ENCODE results near the gene TSPEAR. TPM values are rescaled to one million over a fixed set of nuclear protein-coding genes. Genes with fewer than 3 reads are reported as not detected.

The TSPEAR gene
- total and polyA plus RNA-seq, 2 of the 13 experiments (the other 11 are each of a cell fraction or from before 2014, with no cell fraction given): 0.07 to 0.32 TPM

- no peak overlapping the region for H3K4me3 ChIP-seq (replicated peaks in 1 of 3; ENCODE audit: insufficient read depth in 1 of 3, low read depth in 2 of 3, low read length in 3 of 3)
- DNase-seq (ENCODE audit: low spot score): no peak
- no peaks in the 10 kb centered on the region for H4K20me1 ChIP-seq (ENCODE audit: insufficient read depth, low read length)
- H3K79me2 ChIP-seq (ENCODE audit: insufficient read depth, low read length): peaks cover 18% of the 10 kb centered on the region
- no peak overlapping the region for H3K27ac ChIP-seq (ENCODE audit: extremely low read length, insufficient read depth, low read length)
- intact Hi-C loops (cut with micrococcal nuclease; ENCODE audit: unreplicated experiment) (no loop called here), in situ Hi-C loops (cut with HindIII; ENCODE audit: extremely low pct_ligation_motif_present, low pct_unique_long_range_greater_than_20kb) (no loop called here)
- no TSS peak for BruUV-seq (replicated peaks)
- H3K27me3 ChIP-seq (ENCODE audit: control insufficient read depth in 1 of 2, insufficient read depth in 2 of 2, low read length in 2 of 2): no peaks in the 10 kb centered on the region
- H3K36me3 ChIP-seq (replicated peaks in 1 of 2; ENCODE audit: control insufficient read depth in 1 of 2, insufficient read depth in 2 of 2, low read length in 2 of 2): no peaks in the 10 kb centered on the region; a peak in 2 of 5 replicates
- no peak overlapping the region for H2AFZ ChIP-seq (ENCODE audit: low read length)
- H3K9me3 ChIP-seq (ENCODE audit: low read length): no peaks in the 10 kb centered on the region
- ChIA-PET CTCF (ENCODE audit: low intra/inter-chr PET ratio, low total read pairs) (no interaction called here), POLR2A (interaction anchor here (2.0 kb wide), 1 partner anchor 21 kb away, joined by 13 read pairs; no protein-coding TSS in a partner anchor)
- WGBS (ENCODE audit: low lambda C conversion rate): 100% methylated on average over 1 of the region's 8 CpGs
- 0 out of 2 replicates have a peak overlapping the region, but pooled peaks have one; percentile 4 for H3K4me2 ChIP-seq (ENCODE audit: low read depth, low read length)
- FAIRE-seq: no peak
- peaks cover 65% of the 10 kb centered on the region for H3K4me1 ChIP-seq (ENCODE audit: insufficient read depth, low read length)
- no peak overlapping the region for H3K9ac ChIP-seq (ENCODE audit: insufficient read depth, low read depth, low read length)
- no peak for ATAC-seq
- TF ChIP-seq BCLAF1 (IDR thresholded peaks at IDR 0.05): no peak
- no peak for TF ChIP-seq MAX (IDR thresholded peaks at IDR 0.05)
- peak; percentile 47 for TF ChIP-seq AGO2 (optimal IDR thresholded peaks at IDR 0.05; ENCODE audit: low read depth, low read length)
- no peak for TF ChIP-seq SOX13 (IDR thresholded peaks at IDR 0.05)
- no peak for TF ChIP-seq SOX13 (CRISPR knock-in tag; conservative IDR thresholded peaks at IDR 0.05 in 1 of 2, IDR thresholded peaks at IDR 0.05 in 1 of 2)
- no peak for TF ChIP-seq MED13 (CRISPR knock-in tag; IDR thresholded peaks at IDR 0.05)
- TF ChIP-seq ZNF451 (CRISPR knock-in tag; IDR thresholded peaks at IDR 0.05): 0 out of 2 replicates have a peak, but pooled peaks have one; percentile 25
- TF ChIP-seq ZNF704 (CRISPR knock-in tag; IDR thresholded peaks at IDR 0.05; ENCODE audit: borderline replicate concordance): no peak
- no peak for TF ChIP-seq ZNF737 (CRISPR knock-in tag; IDR thresholded peaks at IDR 0.05; ENCODE audit: borderline replicate concordance)
- no peak for TF ChIP-seq RNF219 (CRISPR knock-in tag; IDR thresholded peaks at IDR 0.05)
- TF ChIP-seq ZBTB7A (CRISPR knock-in tag; IDR thresholded peaks at IDR 0.05): no peak
- TF ChIP-seq HMGA1 (CRISPR knock-in tag; conservative IDR thresholded peaks at IDR 0.05): no peak
- TF ChIP-seq ZKSCAN8 (CRISPR knock-in tag; IDR thresholded peaks at IDR 0.05; ENCODE audit: borderline replicate concordance): no peak
- TF ChIP-seq ARNTL (CRISPR knock-in tag; IDR thresholded peaks at IDR 0.05): no peak
- TF ChIP-seq SKI (IDR thresholded peaks at IDR 0.05; ENCODE audit: partially characterized antibody): no peak
- no peak for TF ChIP-seq SP1 (IDR thresholded peaks at IDR 0.05)
- TF ChIP-seq SP1 (CRISPR knock-in tag; IDR thresholded peaks at IDR 0.05): no peak
- no peak for TF ChIP-seq HNF4G (IDR thresholded peaks at IDR 0.05; ENCODE audit: borderline replicate concordance, low read depth, low read length)
- no peak for TF ChIP-seq HNF4G (CRISPR knock-in tag; IDR thresholded peaks at IDR 0.05; ENCODE audit: borderline replicate concordance, low read depth)
- TF ChIP-seq EEA1 (CRISPR knock-in tag; IDR thresholded peaks at IDR 0.05; ENCODE audit: borderline replicate concordance): no peak
- TF ChIP-seq MTA3 (CRISPR knock-in tag; IDR thresholded peaks at IDR 0.05): no peak
Observed at GRCh38 chr21:44461005-44461404, 250.4 kb downstream of the TSPEAR start.
